PC-9 (cell line): ENCODE results near the gene BRINP2. TPM values are rescaled to one million over a fixed set of nuclear protein-coding genes. Genes with fewer than 3 reads are reported as not detected.
"Not testable (repeated sequence)": the region's sequence is repeated elsewhere in the genome, so short reads cannot be mapped to it uniquely, and the experiment has no call there.

Source experiments
- BruUV-seq: library from RNA; stranded (reverse); fragments of 400-500 nt; replicated peaks from 2 replicates; lab custom pipeline; 2021; lab: Mats Ljungman, UMichigan
- CTCF ChIA-PET: fragments of 300-600 bp; sonication (Branson Sonifier 250); formaldehyde crosslinking; loops from one replicate; lab custom pipeline; 2022; ENCODE audit warnings: antibody characterized with exemption; lab: Charles Lee
- POLR2A ChIA-PET: fragments of 300-600 bp; sonication (Branson Sonifier 250); formaldehyde crosslinking; loops from one replicate; lab custom pipeline; 2022; ENCODE audit warnings: antibody characterized with exemption; ENCODE audit not compliant: unreplicated experiment; lab: Charles Lee
- DNase-seq, 2 experiments: peaks; one replicate each; pipeline versions ENCODE4 v3.0.0 to v3.0.0-alpha.2; 2015 to 2022; ENCODE audit warnings: mixed read lengths in 1 of 2
- H2AFZ ChIP-seq: fragments of 200-600 bp; sonication (generic); 2 replicates; pipeline ENCODE4 v1.8.1; 2017; ENCODE audit warnings: antibody characterized with exemption
- H3F3A ChIP-seq: fragments of 200-600 bp; sonication (generic); 2 replicates; pipeline ENCODE4 v1.8.1; 2017; ENCODE audit warnings: antibody characterized with exemption, mild to moderate bottlenecking, low read depth; ENCODE audit not compliant: insufficient read depth
- H3K27ac ChIP-seq: fragments of 200-600 bp; sonication (generic); 2 replicates; pipeline ENCODE4 v1.6.1; 2016; ENCODE audit warnings: mixed run types
- H3K27me3 ChIP-seq: fragments of 200-600 bp; sonication (generic); 2 replicates; pipeline ENCODE4 v1.6.1; 2016; ENCODE audit warnings: low read depth, mixed run types; ENCODE audit not compliant: insufficient read depth
- H3K36me3 ChIP-seq: fragments of 200-600 bp; sonication (generic); 2 replicates; pipeline ENCODE4 v1.6.1; 2016; ENCODE audit warnings: low read depth, mixed run types
- H3K4me1 ChIP-seq: fragments of 200-600 bp; sonication (generic); replicated peaks from 2 replicates; pipeline ENCODE4 v1.6.1; 2016; ENCODE audit warnings: mixed run types; ENCODE audit not compliant: insufficient read depth
- H3K4me2 ChIP-seq: fragments of 200-600 bp; sonication (generic); 2 replicates; pipeline ENCODE4 v1.6.1; 2017; ENCODE audit warnings: mixed run types
- H3K4me3 ChIP-seq: fragments of 200-600 bp; sonication (generic); 2 replicates; pipeline ENCODE4 v1.6.1; 2016; ENCODE audit warnings: mixed run types
- H3K79me2 ChIP-seq: fragments of 200-600 bp; sonication (generic); 2 replicates; pipeline ENCODE4 v1.6.1; 2017; ENCODE audit warnings: low read depth, mixed run types
- H3K9me2 ChIP-seq: fragments of 200-600 bp; sonication (generic); 2 replicates; pipeline ENCODE4 v1.8.1; 2017; ENCODE audit warnings: mild to moderate bottlenecking; ENCODE audit not compliant: insufficient read depth
- H3K9me3 ChIP-seq: fragments of 200-600 bp; sonication (generic); 2 replicates; pipeline ENCODE4 v1.8.1; 2016; ENCODE audit warnings: low read depth; ENCODE audit not compliant: insufficient read depth
- H4K20me1 ChIP-seq: fragments of 200-600 bp; sonication (generic); 2 replicates; pipeline ENCODE4 v1.8.1; 2017; ENCODE audit not compliant: insufficient read depth
- EZH2 ChIP-seq: fragments of 200-600 bp; sonication (generic); IDR thresholded peaks from 2 replicates; pipeline ENCODE4 v1.8.0; 2017; ENCODE audit warnings: antibody characterized with exemption, low read depth
- intact Hi-C: fragments of 100-400 bp; cut with micrococcal nuclease; formaldehyde crosslinking; loops from one replicate; pipeline ENCODE4 v1.10.0; 2022; ENCODE audit not compliant: unreplicated experiment
- total RNA-seq: library from RNA; stranded (reverse); gene quantifications from 2 replicates; pipeline ENCODE4 v1.2.3, GENCODE V29; 2021
- TF ChIP-seq, protein P1 (sequence below): fragments of 200-600 bp; sonication (generic); conservative IDR thresholded peaks from 2 replicates; pipeline ENCODE4 v1.6.1; 2017; ENCODE audit warnings: mixed run types, antibody characterized with exemption, mild to moderate bottlenecking, moderate library complexity

BRINP2 gene
- total RNA-seq, 1 experiment from 2014 or later, result not detected

GRCh38 chr1:177311586-177311985 is 140.8 kb downstream of the BRINP2 start:
- POLR2A ChIA-PET, result no interaction called here
- BruUV-seq, result no TSS peak

DNA sequence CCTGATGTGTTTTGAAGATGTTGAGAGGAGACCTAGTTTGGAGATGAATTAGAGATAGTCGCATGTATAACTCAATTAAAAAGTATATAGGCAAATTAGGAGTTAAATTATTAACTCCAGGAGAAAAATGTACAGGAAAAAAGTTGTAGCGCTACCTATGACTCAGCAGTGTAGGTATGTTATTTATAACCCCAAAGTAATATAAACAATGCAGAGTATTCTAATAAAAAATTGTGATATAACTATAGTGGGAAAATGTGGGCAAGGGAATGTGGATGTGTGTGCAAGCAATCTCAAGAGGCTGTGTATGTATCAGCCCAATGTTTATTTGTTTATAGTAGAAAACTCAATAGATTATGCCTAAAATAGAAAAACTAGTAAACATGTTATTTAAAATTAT is 144.5 kb downstream of the BRINP2 start:
- Histone ChIP-seq H4K20me1 (no peaks in the 10 kb centered on the region), H3K9me3 (no peaks in the 10 kb centered on the region), H3K27ac (no peak overlapping the region), H3K4me1 (no peaks in the 10 kb centered on the region), H2AFZ (no peak overlapping the region), H3F3A (no peaks in the 10 kb centered on the region), H3K79me2 (no peaks in the 10 kb centered on the region), H3K4me3 (no peak overlapping the region), H3K27me3 (no peaks in the 10 kb centered on the region), H3K4me2 (no peak overlapping the region), H3K36me3 (no peaks in the 10 kb centered on the region), H3K9me2 (no peaks in the 10 kb centered on the region)
- ChIA-PET POLR2A (no interaction called here), CTCF (no interaction called here)
- no peak for DNase-seq
- no TSS peak for BruUV-seq
- intact Hi-C loops, result no loop called here
- TF ChIP-seq, protein P1, sequence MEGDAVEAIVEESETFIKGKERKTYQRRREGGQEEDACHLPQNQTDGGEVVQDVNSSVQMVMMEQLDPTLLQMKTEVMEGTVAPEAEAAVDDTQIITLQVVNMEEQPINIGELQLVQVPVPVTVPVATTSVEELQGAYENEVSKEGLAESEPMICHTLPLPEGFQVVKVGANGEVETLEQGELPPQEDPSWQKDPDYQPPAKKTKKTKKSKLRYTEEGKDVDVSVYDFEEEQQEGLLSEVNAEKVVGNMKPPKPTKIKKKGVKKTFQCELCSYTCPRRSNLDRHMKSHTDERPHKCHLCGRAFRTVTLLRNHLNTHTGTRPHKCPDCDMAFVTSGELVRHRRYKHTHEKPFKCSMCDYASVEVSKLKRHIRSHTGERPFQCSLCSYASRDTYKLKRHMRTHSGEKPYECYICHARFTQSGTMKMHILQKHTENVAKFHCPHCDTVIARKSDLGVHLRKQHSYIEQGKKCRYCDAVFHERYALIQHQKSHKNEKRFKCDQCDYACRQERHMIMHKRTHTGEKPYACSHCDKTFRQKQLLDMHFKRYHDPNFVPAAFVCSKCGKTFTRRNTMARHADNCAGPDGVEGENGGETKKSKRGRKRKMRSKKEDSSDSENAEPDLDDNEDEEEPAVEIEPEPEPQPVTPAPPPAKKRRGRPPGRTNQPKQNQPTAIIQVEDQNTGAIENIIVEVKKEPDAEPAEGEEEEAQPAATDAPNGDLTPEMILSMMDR, result no peak
- TF ChIP-seq EZH2, result no peak

More at GRCh38 chr1:177311586-177311985, 140.8 kb downstream of the BRINP2 start:
- TF ChIP-seq, protein P1, result no peak
- no peak for TF ChIP-seq EZH2
- intact Hi-C loops, result no loop called here
- H3K9me3 ChIP-seq, result no peaks in the 10 kb centered on the region
- CTCF ChIA-PET, result no interaction called here
- no peaks in the 10 kb centered on the region for H4K20me1 ChIP-seq
- DNase-seq, result no peak
- no peak overlapping the region for H3K4me3 ChIP-seq
- no peak overlapping the region for H3K4me2 ChIP-seq
- H3F3A ChIP-seq, result no peaks in the 10 kb centered on the region
- no peaks in the 10 kb centered on the region for H3K4me1 ChIP-seq
- H3K79me2 ChIP-seq, result no peaks in the 10 kb centered on the region
- no peaks in the 10 kb centered on the region for H3K36me3 ChIP-seq
- H3K9me2 ChIP-seq, result no peaks in the 10 kb centered on the region
- no peaks in the 10 kb centered on the region for H3K27me3 ChIP-seq
- no peak overlapping the region for H3K27ac ChIP-seq
- no peak overlapping the region for H2AFZ ChIP-seq

DNA sequence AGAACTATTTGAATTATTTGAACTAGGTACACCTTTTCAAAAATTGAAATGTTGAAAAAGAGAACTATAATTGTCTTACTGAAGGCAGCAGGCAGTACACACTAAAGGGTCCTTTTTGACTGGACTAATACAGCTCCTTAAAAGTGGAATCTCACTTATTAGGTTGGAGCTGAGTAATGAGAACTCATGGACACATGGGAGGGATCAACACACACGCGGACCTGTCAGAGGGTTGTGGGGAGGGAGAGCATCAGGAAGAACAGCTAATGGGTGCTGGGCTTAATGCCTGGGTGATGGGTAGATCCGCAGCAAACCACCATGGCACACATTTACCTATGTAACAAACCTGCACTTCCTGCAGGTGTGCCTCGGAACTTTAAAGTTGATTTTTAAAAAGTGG is 145.0 kb downstream of the BRINP2 start:
- Histone ChIP-seq H3K4me1 (no peaks in the 10 kb centered on the region), H3K9me2 (no peaks in the 10 kb centered on the region), H3K4me3 (no peak overlapping the region), H3K27me3 (no peaks in the 10 kb centered on the region), H3K27ac (no peak overlapping the region), H2AFZ (no peak overlapping the region), H3K36me3 (no peaks in the 10 kb centered on the region), H3K79me2 (no peaks in the 10 kb centered on the region), H3K9me3 (no peaks in the 10 kb centered on the region), H4K20me1 (no peaks in the 10 kb centered on the region), H3F3A (no peaks in the 10 kb centered on the region), H3K4me2 (no peak overlapping the region)
- DNase-seq, result no peak
- ChIA-PET POLR2A (no interaction called here), CTCF (no interaction called here)
- TF ChIP-seq EZH2, result no peak
- TF ChIP-seq, protein P1, result no peak
- no TSS peak for BruUV-seq
- intact Hi-C loops, result no loop called here

DNA sequence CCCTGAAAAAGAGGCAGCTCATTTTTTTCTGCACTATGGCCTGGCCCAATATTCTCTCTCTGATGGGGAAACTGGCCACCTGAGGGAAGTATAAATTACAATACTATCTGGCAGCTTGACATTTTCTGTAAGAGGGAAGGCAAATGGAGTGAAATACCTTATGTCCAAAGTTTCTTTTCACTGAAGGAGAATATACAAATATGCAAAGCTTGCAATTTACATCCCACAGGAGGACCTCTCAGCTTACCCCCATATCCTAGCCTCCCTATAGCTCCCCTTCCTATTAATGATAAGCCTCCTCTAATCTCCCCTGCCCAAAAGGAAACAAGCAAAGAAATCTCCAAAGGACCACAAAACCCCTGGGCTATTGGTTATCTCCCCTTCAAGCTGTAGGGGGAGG is 150.7 kb downstream of the BRINP2 start:
- H3K27ac ChIP-seq, intact Hi-C loops, BruUV-seq, H3K4me1 ChIP-seq, DNase-seq, H3K79me2 ChIP-seq, H3K9me2 ChIP-seq, CTCF ChIA-PET, H3K4me2 ChIP-seq, H2AFZ ChIP-seq, H3K27me3 ChIP-seq, H3K9me3 ChIP-seq, H3K4me3 ChIP-seq, H3K36me3 ChIP-seq, H3F3A ChIP-seq, H4K20me1 ChIP-seq, POLR2A ChIA-PET: not testable (repeated sequence)
